GM12892 (cell line): ENCODE data around the gene COX4I1.

Experiments used
- POLR2A ChIP-seq: IDR thresholded peaks from 2 replicates; pipeline ENCODE4 v1.6.1; 2011; ENCODE audit warnings: low read depth, low read length, control low read depth
- POLR2AphosphoS5 ChIP-seq: IDR thresholded peaks from 2 replicates; pipeline ENCODE4 v1.6.1; 2011; ENCODE audit warnings: low read depth, low read length, control low read depth
- TAF1 ChIP-seq: IDR thresholded peaks from 2 replicates; pipeline ENCODE4 v1.6.1; 2011; ENCODE audit warnings: low read depth, mild to moderate bottlenecking, control low read depth, low read length, borderline replicate concordance

- no peak for TF ChIP-seq POLR2AphosphoS5
- no peak for TF ChIP-seq POLR2A
- no peak for TF ChIP-seq TAF1
Measured at GRCh38 chr16:85826686-85827247, 27.3 kb downstream of the COX4I1 start.
